Measurements from ENCODE around the gene SGMS1.

DNA sequence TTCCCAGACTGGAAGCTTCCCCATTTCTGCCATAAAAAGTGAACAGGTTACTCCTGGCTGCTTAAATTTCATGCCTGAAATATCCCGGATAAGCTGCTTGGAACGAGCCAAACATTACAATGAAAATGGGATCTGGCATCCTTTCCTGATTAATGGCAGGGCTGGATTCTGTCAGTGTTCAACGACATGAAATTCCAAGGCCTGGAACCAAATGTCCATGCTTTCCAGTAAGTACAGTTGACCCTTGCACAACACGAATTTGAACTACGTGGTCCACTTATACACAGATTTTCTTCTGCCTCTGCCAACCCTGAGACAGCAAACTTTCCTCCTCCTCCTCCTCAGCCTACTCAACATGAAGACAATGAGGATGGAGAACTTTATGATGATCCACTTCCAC is 65.4 kb downstream of the SGMS1 start:
- TF ChIP-seq, protein P1, sequence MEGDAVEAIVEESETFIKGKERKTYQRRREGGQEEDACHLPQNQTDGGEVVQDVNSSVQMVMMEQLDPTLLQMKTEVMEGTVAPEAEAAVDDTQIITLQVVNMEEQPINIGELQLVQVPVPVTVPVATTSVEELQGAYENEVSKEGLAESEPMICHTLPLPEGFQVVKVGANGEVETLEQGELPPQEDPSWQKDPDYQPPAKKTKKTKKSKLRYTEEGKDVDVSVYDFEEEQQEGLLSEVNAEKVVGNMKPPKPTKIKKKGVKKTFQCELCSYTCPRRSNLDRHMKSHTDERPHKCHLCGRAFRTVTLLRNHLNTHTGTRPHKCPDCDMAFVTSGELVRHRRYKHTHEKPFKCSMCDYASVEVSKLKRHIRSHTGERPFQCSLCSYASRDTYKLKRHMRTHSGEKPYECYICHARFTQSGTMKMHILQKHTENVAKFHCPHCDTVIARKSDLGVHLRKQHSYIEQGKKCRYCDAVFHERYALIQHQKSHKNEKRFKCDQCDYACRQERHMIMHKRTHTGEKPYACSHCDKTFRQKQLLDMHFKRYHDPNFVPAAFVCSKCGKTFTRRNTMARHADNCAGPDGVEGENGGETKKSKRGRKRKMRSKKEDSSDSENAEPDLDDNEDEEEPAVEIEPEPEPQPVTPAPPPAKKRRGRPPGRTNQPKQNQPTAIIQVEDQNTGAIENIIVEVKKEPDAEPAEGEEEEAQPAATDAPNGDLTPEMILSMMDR (IDR thresholded peaks at IDR 0.05) = no peak
- no peak for TF ChIP-seq EZH2 (IDR thresholded peaks at IDR 0.05; ENCODE audit: borderline replicate concordance, insufficient read depth, low read depth, low read length, poor library complexity, severe bottlenecking)
